Large intestine (tissue), 3 donors: ENCODE measurements around the gene TMEM219. TPM values are rescaled to one million over a fixed set of nuclear protein-coding genes. Genes with fewer than 3 reads are reported as not detected.
"Not testable (repeated sequence)": the region's sequence is repeated elsewhere in the genome, so short reads cannot be mapped to it uniquely, and the experiment has no call there.

Experiments
- DNase-seq, 2 donors: peaks; one replicate each; pipeline versions ENCODE4 v3.0.0 to v3.0.0-alpha.2; 2013
- H3K27ac ChIP-seq: one replicate; pipeline ENCODE4 v1.5.1; 2013; ENCODE audit warnings: low read length
- H3K27me3 ChIP-seq: 2 replicates; pipeline ENCODE4 v1.6.1; 2013; ENCODE audit warnings: low read length; ENCODE audit not compliant: control insufficient read depth, insufficient read depth
- H3K36me3 ChIP-seq: 2 replicates; pipeline ENCODE4 v1.6.1; 2013; ENCODE audit warnings: low read length; ENCODE audit not compliant: control insufficient read depth, insufficient read depth
- H3K4me1 ChIP-seq: one replicate; pipeline ENCODE4 v1.6.1; 2013; ENCODE audit warnings: low read length; ENCODE audit not compliant: control insufficient read depth, insufficient read depth
- H3K4me3 ChIP-seq: one replicate; pipeline ENCODE4 v1.5.1; 2013; ENCODE audit warnings: low read length
- H3K9me3 ChIP-seq: one replicate; pipeline ENCODE4 v1.6.1; 2013; ENCODE audit warnings: mild to moderate bottlenecking, low read depth, low read length, moderate library complexity; ENCODE audit not compliant: control insufficient read depth
- WGBS: methylation state at CpG from one replicate; pipeline ENCODE4 v1.1.5; 2013; ENCODE audit warnings: low lambda C conversion rate; ENCODE audit not compliant: insufficient coverage; 5-methylcytosine and 5-hydroxymethylcytosine counted together
- polyA plus RNA-seq: library from polyadenylated mRNA; unstranded; fragments of 120-200 nt; gene quantifications from one replicate; pipeline ENCODE4 v1.2.1, GENCODE V29; 2013

Gene TMEM219
- polyA plus RNA-seq, 1 donor = 160 TPM

DNA sequence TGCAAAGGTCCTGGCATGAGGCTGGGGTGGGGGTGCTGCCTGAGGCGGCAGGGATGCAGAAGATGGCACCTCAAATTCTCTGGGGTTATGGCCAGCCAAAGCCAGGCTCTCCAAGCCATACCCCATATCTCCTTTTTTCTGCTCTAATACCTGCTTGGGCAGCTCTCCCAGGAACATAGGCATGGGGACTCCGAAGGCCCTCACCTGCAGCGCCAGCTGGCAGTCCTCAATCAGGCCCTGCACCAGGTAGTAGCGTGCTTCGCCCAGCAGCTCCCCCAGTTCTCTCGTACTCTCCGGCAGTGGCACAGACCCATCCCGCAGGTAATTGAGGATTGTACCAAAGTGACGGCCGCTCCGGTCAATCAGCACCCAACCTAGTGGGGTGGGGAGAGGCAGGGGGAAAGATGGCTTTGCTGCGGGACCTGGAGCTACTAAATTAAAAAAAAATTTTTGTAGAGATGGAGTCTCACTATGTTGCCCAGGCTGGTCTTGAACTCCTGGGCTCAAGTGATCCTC is 38.8 kb upstream of the TMEM219 start:
- Histone ChIP-seq H3K27me3 (no peaks in the 10 kb centered on the region), H3K4me1 (peaks cover 18% of the 10 kb centered on the region), H3K4me3 (no peak overlapping the region), H3K36me3 (peaks cover 33% of the 10 kb centered on the region), H3K27ac (no peak overlapping the region), H3K9me3 (no peaks in the 10 kb centered on the region)
- no CpG with 5 or more reads among the region's 12 CpGs for WGBS
- no peak for DNase-seq

DNA sequence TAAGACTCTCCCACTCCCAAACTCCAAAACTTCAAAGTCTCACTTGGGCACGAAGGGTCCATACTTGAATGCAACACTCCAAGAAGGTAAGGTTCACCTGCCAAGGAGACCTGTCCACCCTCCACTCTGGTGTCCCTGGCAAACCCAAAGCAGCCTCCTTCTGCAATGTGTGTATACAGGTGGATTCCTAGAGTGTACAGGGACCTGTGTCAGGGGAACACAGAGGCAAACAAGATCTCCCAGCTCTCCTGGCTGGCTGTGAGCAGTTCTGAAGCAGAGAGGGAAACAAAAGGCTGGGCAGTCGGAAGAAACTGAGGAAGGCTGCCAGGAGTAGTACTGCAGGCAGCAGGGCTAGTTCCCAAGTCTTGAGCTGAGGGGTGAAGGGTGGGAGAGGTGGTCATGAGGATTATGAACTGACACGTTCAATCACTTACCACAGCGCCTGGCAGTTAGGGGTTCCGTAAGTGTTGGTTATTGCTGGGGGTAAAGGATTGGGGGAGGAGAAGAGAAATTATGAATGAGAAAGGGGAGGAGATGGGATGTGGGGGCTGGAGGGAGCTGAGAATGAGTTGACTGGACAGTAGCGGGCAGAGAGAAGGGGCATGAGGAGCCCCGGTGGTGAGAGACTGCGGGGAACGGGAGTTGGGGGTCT is 36.6 kb upstream of the TMEM219 start:
- WGBS = no CpG with 5 or more reads among the region's 9 CpGs
- H3K9me3 ChIP-seq = no peaks in the 10 kb centered on the region
- H3K4me1 ChIP-seq = peaks cover 18% of the 10 kb centered on the region
- peak in 1 of 2 donors; percentile 17 for DNase-seq
- no peaks in the 10 kb centered on the region for H3K27me3 ChIP-seq
- H3K4me3 ChIP-seq = peak overlapping the region; percentile 90
- peaks cover 23% of the 10 kb centered on the region for H3K36me3 ChIP-seq
- H3K27ac ChIP-seq = no peak overlapping the region

DNA sequence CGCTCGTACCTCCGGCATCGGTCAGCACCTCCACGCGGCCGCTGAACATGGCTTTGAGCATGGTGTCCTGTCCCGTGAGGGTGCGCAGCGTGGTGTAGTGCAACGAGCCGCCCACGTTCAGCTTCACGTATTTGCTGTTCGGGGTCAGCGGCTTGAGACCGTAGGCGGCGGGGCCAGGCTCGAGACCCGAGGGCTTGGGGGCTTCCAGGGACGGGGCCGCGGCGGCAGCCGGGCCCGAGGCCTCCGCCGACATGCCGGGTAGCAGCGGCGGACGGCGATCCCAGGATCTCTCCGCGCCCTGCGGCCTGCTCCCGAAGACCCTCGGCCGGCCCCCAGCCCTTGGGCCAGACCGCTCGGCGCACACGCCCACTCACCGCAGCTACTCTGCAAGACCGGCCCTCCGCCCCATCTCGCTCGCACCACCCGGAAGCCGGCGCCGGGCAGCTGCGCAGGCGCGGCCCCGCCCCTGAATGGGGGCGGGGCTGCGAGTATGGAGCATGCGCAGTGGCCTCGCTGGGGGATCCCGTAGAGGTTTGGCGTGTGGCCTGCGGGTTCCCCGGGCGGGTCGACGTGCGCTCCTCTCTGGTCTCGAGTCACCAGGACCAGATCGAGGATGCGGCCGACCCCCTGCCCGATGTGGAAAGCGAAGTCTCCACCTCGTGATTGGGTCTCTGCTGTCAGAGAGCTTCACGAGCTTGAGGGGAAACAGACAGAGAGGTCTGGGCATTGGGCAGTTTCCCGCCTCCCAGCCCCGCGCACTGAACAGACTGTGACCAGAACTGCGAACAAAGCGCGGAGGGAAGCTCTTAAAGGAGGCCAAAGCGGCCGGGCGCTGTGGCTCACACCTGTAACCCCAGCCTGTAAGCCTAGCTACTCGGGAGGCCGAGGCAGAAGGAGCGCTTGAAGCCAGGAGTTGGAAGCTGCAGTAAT is 35.8 kb upstream of the TMEM219 start, which contains the start of gene KCTD13:
Gene KCTD13, minus strand, starts transcription at position 446 of the 930 bp plus-strand sequence. Its CDS starts 193 bp downstream, at position 253.
- Histone ChIP-seq H3K4me3 (peak within 1 kb of the TSS; percentile 90), H3K27me3 (no peaks in the 10 kb centered on the region), H3K4me1 (peaks cover 18% of the 10 kb centered on the region), H3K27ac (peak within 1 kb of the TSS; percentile 98), H3K36me3 (peaks cover 17% of the 10 kb centered on the region), H3K9me3 (no peaks in the 10 kb centered on the region)
- WGBS = no CpG with 5 or more reads among the region's 89 CpGs
- peak; percentile 71 to 86 for DNase-seq

DNA sequence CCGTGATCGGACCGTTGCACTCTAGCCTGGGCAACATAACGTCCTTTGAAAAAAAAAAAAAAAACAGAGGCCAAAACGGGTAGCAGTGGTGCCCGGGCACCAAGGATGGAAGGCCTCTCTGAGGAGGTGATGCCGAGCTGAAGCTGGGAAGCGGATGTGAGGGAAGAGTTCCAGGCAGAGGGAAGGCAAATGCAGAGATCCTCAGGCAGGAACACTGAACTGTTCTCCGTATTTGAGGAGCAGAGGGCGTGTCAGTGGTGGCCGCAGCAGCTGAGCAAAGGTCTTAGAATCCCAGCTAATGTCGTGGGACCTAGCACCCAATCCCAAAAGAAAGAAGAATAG is 35.2 kb upstream of the TMEM219 start:
- DNase-seq = peak; percentile 42 to 75
- Histone ChIP-seq H3K9me3 (no peaks in the 10 kb centered on the region), H3K27ac (peak overlapping the region; percentile 98), H3K36me3 (peaks cover 12% of the 10 kb centered on the region), H3K4me3 (peak overlapping the region; percentile 90), H3K27me3 (no peaks in the 10 kb centered on the region), H3K4me1 (peaks cover 18% of the 10 kb centered on the region)
- no CpG with 5 or more reads among the region's 12 CpGs for WGBS

DNA sequence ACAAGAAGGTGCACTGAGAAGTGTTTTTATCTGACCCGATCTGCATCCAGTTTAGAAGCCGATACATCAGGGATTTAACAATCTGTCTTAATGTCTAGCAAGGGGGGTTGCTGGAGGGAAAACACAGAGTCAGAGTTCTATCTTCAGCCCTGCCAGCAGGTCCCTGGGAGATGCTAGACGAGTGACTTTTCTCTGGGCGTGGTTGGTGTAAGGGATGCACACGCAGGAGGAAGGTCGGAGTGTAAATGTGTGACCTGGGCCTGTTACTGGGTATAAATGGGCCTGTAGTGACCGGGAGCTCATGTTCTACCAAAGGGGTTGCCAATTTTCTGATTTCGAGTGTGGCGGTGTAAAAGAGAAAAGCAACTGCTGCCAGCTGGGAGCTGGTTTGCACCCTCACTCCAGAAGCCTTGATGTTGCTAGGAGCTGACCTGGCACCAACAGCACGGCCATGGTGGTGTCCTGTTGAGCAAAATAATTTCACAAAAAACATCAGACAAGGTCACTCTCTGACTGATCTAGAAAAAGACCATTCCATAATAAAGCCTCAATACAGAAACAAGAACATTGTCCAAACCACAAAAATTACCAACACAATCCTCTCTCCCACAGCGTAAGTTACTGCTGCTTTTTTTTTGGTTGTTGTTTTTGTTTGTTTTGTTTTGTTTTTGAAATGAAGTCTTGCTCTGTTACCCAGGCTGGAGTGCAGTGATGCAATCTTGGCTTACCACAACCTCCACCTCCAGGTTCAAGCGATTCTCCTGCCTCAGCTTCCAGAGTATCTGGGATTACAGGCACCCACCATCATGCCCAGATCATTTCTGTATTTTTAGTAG is 34.6 kb upstream of the TMEM219 start:
- H3K4me3 ChIP-seq = peak overlapping the region; percentile 90
- peak in 1 of 2 donors; percentile 12 for DNase-seq

DNA sequence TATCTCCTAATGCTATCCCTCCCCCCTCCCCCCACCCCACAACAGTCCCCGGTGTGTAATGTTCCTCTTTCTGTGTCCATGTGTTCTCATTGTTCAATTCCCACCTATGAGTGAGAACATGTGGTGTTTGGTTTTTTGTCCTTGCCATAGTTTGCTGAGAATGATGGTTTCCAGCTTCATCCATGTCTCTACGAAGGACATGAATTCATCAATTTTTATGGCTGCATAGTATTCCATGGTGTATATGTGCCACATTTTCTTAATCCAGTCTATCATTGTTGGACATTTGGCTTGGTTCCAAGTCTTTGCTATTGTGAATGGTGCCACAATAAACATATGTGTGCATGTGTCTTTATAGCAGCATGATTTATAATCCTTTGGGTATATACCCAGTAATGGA is 30.1 kb upstream of the TMEM219 start:
- WGBS = no CpG with 5 or more reads among the region's 2 CpGs
- H3K27ac ChIP-seq, H3K27me3 ChIP-seq: not testable (repeated sequence)

More for the DNA sequence above, 34.6 kb upstream of the TMEM219 start:
- Histone ChIP-seq H3K4me1 (peaks cover 18% of the 10 kb centered on the region), H3K27me3 (no peaks in the 10 kb centered on the region), H3K9me3 (no peaks in the 10 kb centered on the region), H3K27ac (peak overlapping the region; percentile 98), H3K36me3 (peaks cover 8% of the 10 kb centered on the region)
- WGBS = 100% methylated on average over 1 of the region's 12 CpGs

DNA sequence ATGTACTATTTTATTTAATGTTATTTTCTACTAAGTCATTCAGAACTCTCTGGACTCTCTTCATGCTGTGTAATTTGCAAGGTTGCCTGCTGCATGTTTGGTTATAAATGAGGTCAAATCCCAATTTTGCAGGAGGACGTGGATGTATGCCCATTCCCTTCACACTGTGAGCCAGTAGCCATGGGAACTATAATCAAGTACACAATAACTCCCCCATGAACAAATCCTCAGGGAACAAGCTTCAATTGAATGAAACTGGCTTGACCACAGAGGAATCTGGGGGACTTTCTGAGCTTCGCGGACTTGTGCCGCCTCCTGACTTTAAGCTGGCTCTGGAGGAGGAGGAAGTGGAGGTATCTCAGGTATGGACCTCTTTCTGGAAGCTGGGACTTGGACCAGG is 21.2 kb upstream of the TMEM219 start:
- no peak for DNase-seq
- H3K36me3 ChIP-seq = no peaks in the 10 kb centered on the region
- WGBS = no CpG with 5 or more reads among the region's 4 CpGs

More for the DNA sequence above, 30.1 kb upstream of the TMEM219 start:
- not testable (repeated sequence) for DNase-seq, H3K36me3 ChIP-seq, H3K9me3 ChIP-seq, H3K4me3 ChIP-seq
- H3K4me1 ChIP-seq = peaks cover 11% of the 10 kb centered on the region

DNA sequence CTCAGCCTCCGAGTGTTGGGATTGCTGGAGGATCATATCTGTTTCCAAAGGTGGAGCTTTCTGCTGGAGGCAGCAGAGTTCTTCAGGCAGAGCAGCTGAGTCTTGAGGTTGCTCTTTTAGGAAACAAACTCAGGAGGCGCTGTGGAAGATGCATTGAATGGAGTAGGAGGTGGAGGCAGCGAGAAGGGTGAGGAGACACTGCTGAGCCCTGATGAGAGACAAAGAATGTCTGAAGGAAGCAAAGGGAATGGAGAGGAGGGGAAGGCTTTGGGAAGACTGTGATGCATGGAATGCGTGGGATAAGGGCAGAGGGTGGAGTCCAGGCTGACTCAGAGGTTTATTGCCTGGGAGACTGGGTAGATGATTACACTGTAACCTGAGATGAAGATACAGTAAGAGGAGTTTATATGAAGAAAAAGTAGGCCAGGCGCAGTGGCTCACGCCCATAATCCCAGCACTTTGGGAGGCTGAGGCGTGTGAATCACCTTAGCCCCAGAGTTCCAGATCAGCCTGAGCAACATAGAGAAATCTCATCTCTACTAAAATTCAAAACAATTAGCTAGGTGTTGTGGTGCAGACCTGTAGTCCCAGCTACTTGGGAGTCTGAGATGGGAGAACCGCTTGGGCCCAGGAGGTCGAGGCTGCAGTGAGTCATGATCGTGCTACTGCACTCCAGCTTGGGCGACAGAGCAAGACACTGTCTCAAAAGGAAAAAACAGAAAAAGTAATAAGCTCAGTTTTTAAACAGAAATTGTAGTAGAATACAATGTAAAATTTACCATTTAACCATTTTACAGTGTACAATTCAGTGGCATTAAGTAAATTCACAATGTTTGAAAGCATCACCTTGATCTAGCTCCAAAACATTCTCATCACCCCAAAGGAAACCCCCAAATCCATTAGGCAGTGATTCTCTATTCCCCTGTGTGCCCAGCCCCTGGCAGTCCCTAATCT is 17.8 kb upstream of the TMEM219 start:
- H3K4me1 ChIP-seq = peaks cover 24% of the 10 kb centered on the region
- 8% methylated on average over 2 of the region's 11 CpGs for WGBS
- no peaks in the 10 kb centered on the region for H3K36me3 ChIP-seq
- no peak overlapping the region for H3K4me3 ChIP-seq
- H3K27ac ChIP-seq = peak overlapping the region; percentile 84
- DNase-seq = peak; percentile 94 to 98
- H3K9me3 ChIP-seq = no peaks in the 10 kb centered on the region
- no peaks in the 10 kb centered on the region for H3K27me3 ChIP-seq

More for the DNA sequence above, 21.2 kb upstream of the TMEM219 start:
- Histone ChIP-seq H3K4me3 (no peak overlapping the region), H3K27me3 (no peaks in the 10 kb centered on the region), H3K27ac (no peak overlapping the region), H3K9me3 (no peaks in the 10 kb centered on the region), H3K4me1 (peaks cover 24% of the 10 kb centered on the region)

DNA sequence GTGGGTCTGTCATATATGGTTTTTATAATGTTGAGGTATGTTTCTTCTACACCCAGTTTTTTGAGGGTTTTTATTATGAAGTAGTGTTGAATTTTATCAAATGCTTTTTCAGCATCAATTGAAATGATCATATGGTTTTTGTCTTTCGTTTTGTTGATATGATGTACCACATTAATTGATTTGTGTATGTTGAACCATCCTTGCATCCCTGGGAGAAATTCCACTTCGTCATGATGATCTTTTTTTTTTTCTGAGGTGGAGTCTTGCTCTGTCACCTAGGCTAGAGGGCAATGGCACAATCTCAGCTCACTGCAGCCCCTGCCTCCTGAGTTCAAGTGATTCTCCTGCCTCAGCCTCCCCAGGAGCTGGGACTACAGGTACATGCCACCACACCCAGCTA is 14.0 kb upstream of the TMEM219 start:
- Histone ChIP-seq H3K4me3 (no peak overlapping the region), H3K36me3 (no peaks in the 10 kb centered on the region), H3K27me3 (no peaks in the 10 kb centered on the region), H3K27ac (no peak overlapping the region), H3K9me3 (no peaks in the 10 kb centered on the region), H3K4me1 (peaks cover 29% of the 10 kb centered on the region)
- WGBS = 78% methylated on average over 1 of the region's 2 CpGs
- DNase-seq = no peak
